HUES64 (cell line): ENCODE measurements around the gene RYR2.
A peak's percentile ranks its signal among the peaks of the same experiment; 100 is the strongest.

ENCODE experiments used
- H3K27ac ChIP-seq: 2 replicates; pipeline ENCODE4 v1.7.0; 2013; ENCODE audit warnings: low read depth, low read length, inconsistent platforms
- H3K27me3 ChIP-seq: 2 replicates; pipeline ENCODE4 v1.6.1; 2013; ENCODE audit warnings: mild to moderate bottlenecking, low read length; ENCODE audit not compliant: insufficient read depth
- H3K36me3 ChIP-seq: 2 replicates; pipeline ENCODE4 v1.6.1; 2013; ENCODE audit warnings: mild to moderate bottlenecking, low read length; ENCODE audit not compliant: insufficient read depth
- H3K4me1 ChIP-seq: 2 replicates; pipeline ENCODE4 v1.6.1; 2013; ENCODE audit warnings: mild to moderate bottlenecking, low read length, moderate library complexity; ENCODE audit not compliant: insufficient read depth
- H3K4me3 ChIP-seq: 2 replicates; pipeline ENCODE4 v1.5.1; 2013; ENCODE audit warnings: mild to moderate bottlenecking, low read length, moderate library complexity
- H3K9ac ChIP-seq: 2 replicates; pipeline ENCODE4 v1.6.1; 2013; ENCODE audit warnings: mild to moderate bottlenecking, low read depth, low read length
- H3K9me3 ChIP-seq: 2 replicates; pipeline ENCODE4 v1.6.1; 2013; ENCODE audit warnings: low read depth, low read length; ENCODE audit not compliant: insufficient read depth
- WGBS: fragments of 150-250, 120-280 bp; methylation state at CpG from one replicate; pipeline ENCODE4 v1.1.7; 2013; ENCODE audit warnings: missing lambda C conversion rate; 5-methylcytosine and 5-hydroxymethylcytosine counted together

The RYR2 gene

DNA sequence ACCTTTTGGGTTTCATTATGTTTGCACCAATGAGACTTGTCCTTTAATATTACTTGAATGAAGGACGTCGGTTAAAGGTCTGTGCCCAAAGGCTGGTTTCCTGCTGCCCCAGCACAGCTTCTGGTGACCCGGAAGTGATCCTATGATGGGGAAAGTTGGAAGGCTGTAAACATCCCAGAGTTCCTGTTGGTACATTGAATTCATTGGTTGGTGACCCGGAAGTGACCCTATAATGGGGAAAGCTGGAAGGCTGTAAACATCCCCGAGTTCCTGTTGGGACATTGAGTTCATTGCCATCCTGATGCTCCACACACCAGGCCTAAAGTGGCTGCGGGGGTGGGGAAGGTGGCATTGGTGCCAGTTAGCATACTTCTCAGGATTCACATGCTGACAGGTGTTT, 187.3 kb downstream of the RYR2 start:
- WGBS = 94% methylated on average over 6 of the region's 6 CpGs
- no peak overlapping the region for H3K27ac ChIP-seq
- H3K4me3 ChIP-seq = no peak overlapping the region
- H3K9ac ChIP-seq = no peak overlapping the region
- H3K4me1 ChIP-seq = peaks cover 14% of the 10 kb centered on the region; the same call in 1 of the 2 replicates
- no peaks in the 10 kb centered on the region for H3K27me3 ChIP-seq
- no peaks in the 10 kb centered on the region for H3K9me3 ChIP-seq
- no peaks in the 10 kb centered on the region for H3K36me3 ChIP-seq

DNA sequence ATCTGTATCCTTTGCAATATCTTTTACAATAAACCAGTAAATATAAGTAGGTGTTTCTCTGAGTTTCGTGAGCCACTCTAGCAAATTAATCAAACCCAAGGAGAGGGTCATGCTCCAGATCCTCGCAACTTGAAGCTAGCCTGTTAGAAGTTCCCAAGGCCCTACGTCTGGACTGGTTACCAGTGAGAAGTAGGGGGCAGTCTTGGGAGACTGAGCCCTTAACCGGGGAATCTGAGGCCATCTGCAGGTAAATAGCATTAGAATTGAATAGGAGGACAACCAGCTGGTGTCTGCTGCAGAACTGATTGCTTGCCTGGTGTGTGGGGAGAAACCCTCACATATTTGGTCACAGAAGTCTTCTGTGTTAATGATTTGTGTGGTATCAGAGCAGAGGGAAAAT, 190.5 kb downstream of the RYR2 start:
- Histone ChIP-seq H3K9me3 (no peaks in the 10 kb centered on the region), H3K4me3 (no peak overlapping the region), H3K27ac (no peak overlapping the region), H3K36me3 (no peaks in the 10 kb centered on the region), H3K4me1 (peaks cover 14% of the 10 kb centered on the region; the same call in 1 of the 2 replicates), H3K27me3 (no peaks in the 10 kb centered on the region), H3K9ac (no peak overlapping the region)
- WGBS = 69% methylated on average over 4 of the region's 4 CpGs

DNA sequence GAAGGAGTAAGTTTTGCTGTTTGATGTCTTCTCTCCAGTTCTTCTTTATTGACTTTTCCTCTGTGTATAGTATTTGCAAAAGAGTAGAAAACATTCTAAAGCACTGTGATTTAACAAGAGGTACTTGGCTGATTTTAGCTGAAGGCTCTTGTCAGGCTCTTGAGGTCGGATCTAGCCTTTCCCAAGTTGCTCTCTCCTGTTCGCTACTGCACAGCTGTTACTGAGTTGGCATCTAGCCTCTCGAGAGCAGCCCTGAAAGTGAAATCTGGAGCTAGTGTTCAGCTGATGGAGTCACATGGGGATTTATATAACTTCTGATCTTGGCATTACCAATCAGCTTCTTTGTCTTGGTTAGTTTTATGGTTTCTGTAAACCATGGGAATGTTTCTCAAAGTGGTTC, 193.1 kb downstream of the RYR2 start:
- no peaks in the 10 kb centered on the region for H3K9me3 ChIP-seq
- no peaks in the 10 kb centered on the region for H3K27me3 ChIP-seq
- 89% methylated on average over 3 of the region's 3 CpGs for WGBS
- peaks cover 30% of the 10 kb centered on the region for H3K4me1 ChIP-seq
- H3K9ac ChIP-seq = no peak overlapping the region
- no peaks in the 10 kb centered on the region for H3K36me3 ChIP-seq
- no peak overlapping the region for H3K27ac ChIP-seq
- no peak overlapping the region for H3K4me3 ChIP-seq

GRCh38 chr1:237237721-237238120, 195.7 kb downstream of the RYR2 start:
- Histone ChIP-seq H3K4me1 (peaks cover 28% of the 10 kb centered on the region), H3K9me3 (no peaks in the 10 kb centered on the region), H3K4me3 (no peak overlapping the region), H3K27ac (no peak overlapping the region), H3K9ac (no peak overlapping the region), H3K36me3 (no peaks in the 10 kb centered on the region), H3K27me3 (no peaks in the 10 kb centered on the region)
- 90% methylated on average over 3 of the region's 3 CpGs for WGBS

GRCh38 chr1:237239248-237239647, 197.3 kb downstream of the RYR2 start:
- Histone ChIP-seq H3K9me3 (0 out of 2 replicates have a peak, but pooled peaks cover 3% of the 10 kb centered on the region), H3K9ac (peak overlapping the region; percentile 66), H3K4me3 (no peak overlapping the region), H3K36me3 (no peaks in the 10 kb centered on the region), H3K27me3 (no peaks in the 10 kb centered on the region), H3K4me1 (peaks cover 28% of the 10 kb centered on the region), H3K27ac (peak overlapping the region; percentile 82)
- WGBS = 47% methylated on average over 6 of the region's 6 CpGs

- no peaks in the 10 kb centered on the region for H3K27me3 ChIP-seq
- no peak overlapping the region for H3K9ac ChIP-seq
- H3K36me3 ChIP-seq = no peaks in the 10 kb centered on the region
- H3K4me3 ChIP-seq = no peak overlapping the region
- WGBS = 96% methylated on average over 3 of the region's 3 CpGs
- H3K9me3 ChIP-seq = 0 out of 2 replicates have a peak, but pooled peaks cover 3% of the 10 kb centered on the region
- peaks cover 28% of the 10 kb centered on the region for H3K4me1 ChIP-seq
- H3K27ac ChIP-seq = no peak overlapping the region
Measured at GRCh38 chr1:237241038-237241437, 199.1 kb downstream of the RYR2 start.

GRCh38 chr1:237244778-237245177, 202.8 kb downstream of the RYR2 start:
- H3K27me3 ChIP-seq = no peaks in the 10 kb centered on the region
- H3K36me3 ChIP-seq = no peaks in the 10 kb centered on the region
- no peak overlapping the region for H3K9ac ChIP-seq
- no peak overlapping the region for H3K27ac ChIP-seq
- peaks cover 25% of the 10 kb centered on the region for H3K4me1 ChIP-seq
- H3K9me3 ChIP-seq = 0 out of 2 replicates have a peak, but pooled peaks cover 3% of the 10 kb centered on the region
- 100% methylated on average over 3 of the region's 4 CpGs for WGBS
- H3K4me3 ChIP-seq = no peak overlapping the region

DNA sequence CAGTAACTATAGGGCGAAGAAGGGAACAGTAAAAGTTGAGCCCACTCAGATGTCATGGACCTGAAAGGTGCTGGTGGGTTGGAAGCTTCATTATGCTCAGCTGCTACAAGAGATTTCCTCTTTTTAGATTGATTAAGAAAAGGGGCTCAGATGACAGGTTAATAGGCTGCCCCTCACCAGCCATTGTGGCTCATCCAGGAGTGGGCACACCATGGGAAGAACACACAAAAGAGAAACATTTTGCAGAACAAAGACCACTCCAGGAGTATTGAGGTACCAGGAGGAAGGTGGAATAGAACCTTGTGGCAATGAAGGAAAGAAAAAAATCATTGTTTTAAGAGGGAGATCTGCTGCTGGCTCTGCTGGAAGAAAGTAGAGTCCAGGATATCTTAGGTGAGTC, 205.5 kb downstream of the RYR2 start:
- H3K4me1 ChIP-seq = peaks cover 10% of the 10 kb centered on the region
- H3K36me3 ChIP-seq = no peaks in the 10 kb centered on the region
- no peak overlapping the region for H3K4me3 ChIP-seq
- H3K9ac ChIP-seq = no peak overlapping the region
- H3K9me3 ChIP-seq = 0 out of 2 replicates have a peak, but pooled peaks cover 3% of the 10 kb centered on the region
- no peak overlapping the region for H3K27ac ChIP-seq
- H3K27me3 ChIP-seq = no peaks in the 10 kb centered on the region
- 97% methylated on average over 1 of the region's 1 CpG for WGBS

DNA sequence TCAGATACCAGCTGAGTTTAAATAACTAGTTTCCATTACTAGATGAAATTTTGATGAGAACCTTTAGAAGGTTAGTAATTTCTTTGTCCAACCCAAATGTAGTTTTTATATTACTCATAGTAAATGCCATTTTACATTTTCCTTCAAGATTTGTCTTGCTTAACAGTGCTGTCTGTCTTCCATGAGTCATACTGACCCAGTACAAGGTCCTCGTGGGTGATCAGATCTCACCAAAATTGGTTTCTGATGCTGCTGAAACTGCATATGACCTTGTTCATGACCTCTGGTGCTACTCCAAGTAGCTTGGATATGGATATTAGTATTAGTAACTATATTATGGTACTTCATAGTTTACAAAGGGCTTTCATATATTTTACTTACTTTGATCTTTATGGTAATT, 207.1 kb downstream of the RYR2 start:
- Histone ChIP-seq H3K9ac (no peak overlapping the region), H3K4me3 (no peak overlapping the region), H3K9me3 (no peaks in the 10 kb centered on the region), H3K36me3 (no peaks in the 10 kb centered on the region), H3K4me1 (peaks cover 10% of the 10 kb centered on the region), H3K27me3 (no peaks in the 10 kb centered on the region), H3K27ac (no peak overlapping the region)
- WGBS = 90% methylated on average over 1 of the region's 1 CpG

DNA sequence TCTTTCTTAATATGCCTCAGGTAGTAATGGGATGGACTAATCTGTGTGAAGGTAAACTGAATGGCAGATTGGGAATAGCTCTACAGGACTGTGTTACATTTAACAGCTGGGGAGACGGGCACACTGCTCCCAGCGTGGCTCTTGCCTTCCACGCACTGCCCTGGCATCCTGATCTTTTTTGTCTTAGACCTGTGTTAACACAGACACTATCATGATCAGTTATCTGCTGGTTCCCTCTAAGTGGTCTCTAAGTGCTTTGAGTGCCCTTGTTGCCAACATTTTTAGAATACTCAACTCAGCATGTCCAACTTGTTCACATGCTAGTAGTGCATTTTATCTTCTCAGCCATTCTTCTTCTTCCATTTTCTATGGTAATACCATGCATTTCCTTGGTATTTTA, 208.1 kb downstream of the RYR2 start:
- no peaks in the 10 kb centered on the region for H3K36me3 ChIP-seq
- no peaks in the 10 kb centered on the region for H3K27me3 ChIP-seq
- no peak overlapping the region for H3K4me3 ChIP-seq
- no peak overlapping the region for H3K9ac ChIP-seq
- WGBS = 90% methylated on average over 3 of the region's 3 CpGs
- peaks cover 10% of the 10 kb centered on the region for H3K4me1 ChIP-seq
- no peaks in the 10 kb centered on the region for H3K9me3 ChIP-seq
- H3K27ac ChIP-seq = no peak overlapping the region

- H3K9ac ChIP-seq = no peak overlapping the region
- H3K27ac ChIP-seq = no peak overlapping the region
- no peak overlapping the region for H3K4me3 ChIP-seq
- no peaks in the 10 kb centered on the region for H3K9me3 ChIP-seq
- no peaks in the 10 kb centered on the region for H3K36me3 ChIP-seq
- H3K27me3 ChIP-seq = no peaks in the 10 kb centered on the region
- 80% methylated on average over 1 of the region's 1 CpG for WGBS
- H3K4me1 ChIP-seq = no peaks in the 10 kb centered on the region
Measured at GRCh38 chr1:237255071-237255470, 213.1 kb downstream of the RYR2 start.

DNA sequence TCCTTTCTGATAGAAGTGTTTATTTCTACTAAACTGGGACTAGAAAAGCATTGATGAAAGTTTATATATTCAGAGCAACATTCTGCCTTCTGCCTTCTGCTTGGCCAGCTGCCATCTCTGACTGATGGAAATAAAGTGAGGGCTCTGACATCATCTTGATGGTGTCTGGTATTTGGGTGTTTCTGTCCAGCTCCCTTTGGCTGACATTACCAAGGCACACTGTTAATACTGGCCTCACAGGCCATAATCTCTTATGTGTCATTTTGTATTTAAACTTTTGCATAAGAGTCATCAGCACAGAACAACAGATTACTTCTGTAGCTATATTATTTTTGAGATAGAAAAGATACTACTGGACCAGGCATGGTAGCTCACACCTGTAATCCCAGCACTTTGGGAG, 216.9 kb downstream of the RYR2 start:
- H3K4me3 ChIP-seq = no peak overlapping the region
- no peaks in the 10 kb centered on the region for H3K36me3 ChIP-seq
- H3K4me1 ChIP-seq = no peaks in the 10 kb centered on the region
- H3K9me3 ChIP-seq = no peaks in the 10 kb centered on the region
- no peak overlapping the region for H3K27ac ChIP-seq
- H3K27me3 ChIP-seq = no peaks in the 10 kb centered on the region
- no peak overlapping the region for H3K9ac ChIP-seq
